Fibroblast of lung (primary cell): ENCODE measurements around the gene OR1I1. TPM values are rescaled to one million over a fixed set of nuclear protein-coding genes. Genes with fewer than 3 reads are reported as not detected.

Source experiments
- DNase-seq, 2 donors: peaks; one replicate each; pipeline versions ENCODE4 v3.0.0 to v3.0.0-alpha.2; 2010; ENCODE audit warnings: low read depth in 2 of 2
- H2AFZ ChIP-seq: 2 replicates; pipeline ENCODE4 v1.5.1; 2012; ENCODE audit warnings: low read length, control low read depth, inconsistent platforms
- H3K27ac ChIP-seq: 2 replicates; pipeline ENCODE4 v1.5.1; 2011; ENCODE audit warnings: low read length, control low read depth; ENCODE audit not compliant: insufficient read depth
- H3K27me3 ChIP-seq: 2 replicates; pipeline ENCODE4 v1.5.1; 2011; ENCODE audit warnings: mild to moderate bottlenecking, low read length; ENCODE audit not compliant: control insufficient read depth, insufficient read depth
- H3K36me3 ChIP-seq: 2 replicates; pipeline ENCODE4 v1.5.1; 2011; ENCODE audit warnings: low read length; ENCODE audit not compliant: control insufficient read depth, insufficient read depth
- H3K4me1 ChIP-seq: 2 replicates; pipeline ENCODE4 v1.5.1; 2011; ENCODE audit warnings: low read length; ENCODE audit not compliant: control insufficient read depth, insufficient read depth; ENCODE audit errors: extremely low read depth
- H3K4me2 ChIP-seq: 2 replicates; pipeline ENCODE4 v1.5.1; 2011; ENCODE audit warnings: low read length, control low read depth; ENCODE audit not compliant: insufficient read depth; ENCODE audit errors: extremely low read depth
- H3K4me3 ChIP-seq, 4 experiments: fragments of 200-600 bp in 1 of 4; sonication (generic) in 1 of 4; replicated peaks in 1 of 4; 2 replicates each; pipeline ENCODE4 v1.5.1; 2011 to 2016; ENCODE audit warnings: low read length in 4 of 4, low read depth in 3 of 4, mild to moderate bottlenecking in 3 of 4, control low read depth in 2 of 4, inconsistent platforms in 1 of 4, mixed read lengths in 1 of 4; ENCODE audit not compliant: insufficient read depth in 1 of 4; ENCODE audit errors: control extremely low read depth in 1 of 4
- H3K79me2 ChIP-seq: 2 replicates; pipeline ENCODE4 v1.5.1; 2012; ENCODE audit warnings: mild to moderate bottlenecking, low read length, inconsistent platforms; ENCODE audit not compliant: control insufficient read depth, insufficient read depth
- H3K9ac ChIP-seq: 2 replicates; pipeline ENCODE4 v1.5.1; 2011; ENCODE audit warnings: mild to moderate bottlenecking, low read length, control low read depth; ENCODE audit not compliant: insufficient read depth
- H3K9me3 ChIP-seq: 2 replicates; pipeline ENCODE4 v1.5.1; 2012; ENCODE audit warnings: low read depth, low read length; ENCODE audit not compliant: control insufficient read depth, insufficient read depth
- H4K20me1 ChIP-seq: 2 replicates; pipeline ENCODE4 v1.5.1; 2011; ENCODE audit warnings: low read length; ENCODE audit not compliant: control insufficient read depth, insufficient read depth; ENCODE audit errors: extremely low read depth
- CTCF ChIP-seq, 2 donors: IDR thresholded peaks in 1 of 2; conservative IDR thresholded peaks in 1 of 2; 1 replicate in 1 of 2; 2 replicates in 1 of 2; pipeline ENCODE4 v1.5.1; 2011 to 2012; ENCODE audit warnings: low read length in 2 of 2, control low read depth in 1 of 2, inconsistent platforms in 1 of 2, low read depth in 1 of 2, mild to moderate bottlenecking in 1 of 2
- EZH2 ChIP-seq: IDR thresholded peaks from 2 replicates; pipeline ENCODE4 v1.5.1; 2012; ENCODE audit warnings: low read length, control low read depth, mild to moderate bottlenecking; ENCODE audit errors: missing control alignments
- polyA plus RNA-seq, 2 donors: library from polyadenylated mRNA; depleted of rRNA in 1 of 2; stranded (reverse) in 1 of 2; unstranded in 1 of 2; fragments of >200 nt; gene quantifications; 2 replicates each; pipeline ENCODE4 v1.2.1, GENCODE V29; 2011 to 2012; ENCODE audit warnings: missing spikeins in 1 of 2
- total RNA-seq: library from RNA; depleted of rRNA; stranded (reverse); fragments of >200 nt; gene quantifications from 2 replicates; pipeline ENCODE4 v1.2.1, GENCODE V29; 2014

The OR1I1 gene
- total and polyA plus RNA-seq, 2 donors (not counting 1 experiment from before 2014, with no cell fraction given): not detected

- H3K9ac ChIP-seq: no peak overlapping the region
- no peak for DNase-seq
- H3K27ac ChIP-seq: peak overlapping the region; percentile 31
- H3K9me3 ChIP-seq: no peaks in the 10 kb centered on the region
- peaks cover 12% of the 10 kb centered on the region for H3K79me2 ChIP-seq
- H4K20me1 ChIP-seq: no peaks in the 10 kb centered on the region
- no peak overlapping the region for H3K4me3 ChIP-seq
- no peaks in the 10 kb centered on the region for H3K27me3 ChIP-seq
- no peak overlapping the region for H3K4me2 ChIP-seq
- H2AFZ ChIP-seq: no peak overlapping the region
- peaks cover 57% of the 10 kb centered on the region for H3K36me3 ChIP-seq
- TF ChIP-seq CTCF (conservative IDR thresholded peaks at IDR 0.05 in 1 of 2, IDR thresholded peaks at IDR 0.05 in 1 of 2; ENCODE audit: low read depth in 1 of 2, low read length in 2 of 2) (no peak), EZH2 (no peak)
- H3K4me1 ChIP-seq: peaks cover 15% of the 10 kb centered on the region
Observed at GRCh38 chr19:15113245-15114152, 31.5 kb downstream of the OR1I1 start.

- H3K36me3 ChIP-seq: peaks cover 59% of the 10 kb centered on the region
- no peaks in the 10 kb centered on the region for H4K20me1 ChIP-seq
- peaks cover 6% of the 10 kb centered on the region for H3K79me2 ChIP-seq
- no peaks in the 10 kb centered on the region for H3K9me3 ChIP-seq
- no peak overlapping the region for H3K4me3 ChIP-seq
- peak overlapping the region; percentile 31 for H3K27ac ChIP-seq
- no peaks in the 10 kb centered on the region for H3K27me3 ChIP-seq
- H3K4me2 ChIP-seq: no peak overlapping the region
- no peak overlapping the region for H3K9ac ChIP-seq
- no peak for TF ChIP-seq CTCF (conservative IDR thresholded peaks at IDR 0.05 in 1 of 2, IDR thresholded peaks at IDR 0.05 in 1 of 2; ENCODE audit: low read depth in 1 of 2, low read length in 2 of 2)
- TF ChIP-seq EZH2: no peak
- DNase-seq: peak; percentile 55 to 67
- H2AFZ ChIP-seq: no peak overlapping the region
- peaks cover 10% of the 10 kb centered on the region for H3K4me1 ChIP-seq
Observed at GRCh38 chr19:15114153-15114540, 32.1 kb downstream of the OR1I1 start.

- no peaks in the 10 kb centered on the region for H3K9me3 ChIP-seq
- TF ChIP-seq EZH2 (no peak), CTCF (conservative IDR thresholded peaks at IDR 0.05 in 1 of 2, IDR thresholded peaks at IDR 0.05 in 1 of 2; ENCODE audit: low read depth in 1 of 2, low read length in 2 of 2) (no peak)
- no peak overlapping the region for H3K9ac ChIP-seq
- H3K36me3 ChIP-seq: peaks cover 56% of the 10 kb centered on the region
- no peak overlapping the region for H3K4me2 ChIP-seq
- H4K20me1 ChIP-seq: no peaks in the 10 kb centered on the region
- no peaks in the 10 kb centered on the region for H3K27me3 ChIP-seq
- peak overlapping the region; percentile 37 for H3K27ac ChIP-seq
- peaks cover 10% of the 10 kb centered on the region for H3K4me1 ChIP-seq
- H3K79me2 ChIP-seq: peaks cover 2% of the 10 kb centered on the region
- H2AFZ ChIP-seq: no peak overlapping the region
- no peak overlapping the region for H3K4me3 ChIP-seq
- DNase-seq: peak; percentile 47 to 85
Observed at GRCh38 chr19:15115080-15115479, 33.1 kb downstream of the OR1I1 start.
